HepG2 (cell line): ENCODE results near the gene TOR4A. TPM values are rescaled to one million over a fixed set of nuclear protein-coding genes. Genes with fewer than 3 reads are reported as not detected.

Experiments
- ATF4 ChIP-seq, 2 experiments: fragments of 450-650 bp in 1 of 2; sonication (generic) in 1 of 2; formaldehyde crosslinking; IDR thresholded peaks; 2 replicates each; pipeline versions ENCODE4 v1.5.0 to v1.8.0; 2020 to 2022; ENCODE audit warnings: mild to moderate bottlenecking in 1 of 2, missing genetic modification reagents in 1 of 2
- ATF6 ChIP-seq: sonication (generic); formaldehyde crosslinking; conservative IDR thresholded peaks from 2 replicates; pipeline ENCODE4 v1.4.0; 2020; ENCODE audit warnings: missing genetic modification reagents
- E2F1 ChIP-seq: sonication (generic); formaldehyde crosslinking; IDR thresholded peaks from 2 replicates; pipeline ENCODE4 v1.5.0; 2020; ENCODE audit warnings: missing genetic modification reagents
- ELF1 ChIP-seq: sonication (generic); formaldehyde crosslinking; IDR thresholded peaks from 2 replicates; pipeline ENCODE4 v1.4.0; 2020; ENCODE audit warnings: missing genetic modification reagents
- ESRRA ChIP-seq: sonication (generic); formaldehyde crosslinking; IDR thresholded peaks from 2 replicates; pipeline ENCODE4 v1.5.1; 2020; ENCODE audit warnings: mild to moderate bottlenecking, low read depth, missing genetic modification reagents
- HOMEZ ChIP-seq: IDR thresholded peaks from 2 replicates; pipeline ENCODE4 v1.6.1; 2016; ENCODE audit warnings: low read depth
- NR2F6 ChIP-seq, 2 experiments: IDR thresholded peaks; 2 replicates each; pipeline ENCODE4 v1.6.1; 2016; ENCODE audit warnings: antibody characterized with exemption in 1 of 2, mild to moderate bottlenecking in 1 of 2
- ONECUT2 ChIP-seq: sonication (generic); formaldehyde crosslinking; IDR thresholded peaks from 2 replicates; pipeline ENCODE4 v1.4.0; 2020; ENCODE audit warnings: missing genetic modification reagents
- PCBP1 ChIP-seq: fragments of 200-400 bp; formaldehyde crosslinking; IDR thresholded peaks from 2 replicates; pipeline ENCODE4 v1.6.1; 2017; ENCODE audit warnings: mild to moderate bottlenecking, low read depth, low read length, borderline replicate concordance
- SCMH1 ChIP-seq: sonication (generic); formaldehyde crosslinking; IDR thresholded peaks from 2 replicates; pipeline ENCODE4 v1.9.0; 2021; ENCODE audit warnings: missing genetic modification reagents, mild to moderate bottlenecking, borderline replicate concordance
- ZBTB42 ChIP-seq: sonication (generic); formaldehyde crosslinking; IDR thresholded peaks from 2 replicates; pipeline ENCODE4 v1.5.0; 2020; ENCODE audit warnings: mild to moderate bottlenecking, missing genetic modification reagents
- ZNF12 ChIP-seq: sonication (generic); formaldehyde crosslinking; IDR thresholded peaks from 2 replicates; pipeline ENCODE4 v1.5.0; 2020; ENCODE audit warnings: missing genetic modification reagents
- ZNF263 ChIP-seq: sonication (generic); formaldehyde crosslinking; IDR thresholded peaks from 2 replicates; pipeline ENCODE4 v1.4.0; 2020; ENCODE audit warnings: missing genetic modification reagents
- ZNF276 ChIP-seq: sonication (generic); formaldehyde crosslinking; IDR thresholded peaks from 2 replicates; pipeline ENCODE4 v1.4.0; 2020; ENCODE audit warnings: mild to moderate bottlenecking, low read depth, missing genetic modification reagents
- ZNF563 ChIP-seq: sonication (generic); formaldehyde crosslinking; IDR thresholded peaks from 2 replicates; pipeline ENCODE4 v1.8.0; 2022; ENCODE audit warnings: mild to moderate bottlenecking, moderate library complexity, missing genetic modification reagents
- ZNF614 ChIP-seq: IDR thresholded peaks from 2 replicates; pipeline ENCODE4 v1.6.1; 2018; ENCODE audit warnings: missing biosample characterization, missing genetic modification reagents, inconsistent platforms, borderline replicate concordance
- ZNF674 ChIP-seq: sonication (generic); formaldehyde crosslinking; IDR thresholded peaks from 2 replicates; pipeline ENCODE4 v1.5.0; 2020; ENCODE audit warnings: low read depth, mild to moderate bottlenecking, missing genetic modification reagents
- ZNF790 ChIP-seq: sonication (generic); formaldehyde crosslinking; IDR thresholded peaks from 2 replicates; pipeline ENCODE4 v1.8.0; 2022; ENCODE audit warnings: missing genetic modification reagents, mild to moderate bottlenecking, borderline replicate concordance
- ZUFSP ChIP-seq: sonication (generic); formaldehyde crosslinking; IDR thresholded peaks from 2 replicates; pipeline ENCODE4 v1.9.0; 2021; ENCODE audit warnings: missing genetic modification reagents, mild to moderate bottlenecking, borderline replicate concordance
- polyA plus RNA-seq, 8 experiments: library from polyadenylated mRNA; depleted of rRNA in 3 of 8; stranded (reverse) in 7 of 8; unstranded in 1 of 8; fragments of >200 nt; fragmentation: Illumina TruSeq in 4 of 8; extraction: Trizol in 4 of 8; gene quantifications; 2 replicates each; pipeline versions ENCODE4 v1.2.1 to v1.2.3, GENCODE V29; 2011 to 2016; ENCODE audit warnings: low read depth in 4 of 8, missing spikeins in 1 of 8, mixed read lengths in 1 of 8; ENCODE audit not compliant: insufficient read depth in 1 of 8
- total RNA-seq, 5 experiments: library from RNA; depleted of rRNA; stranded (reverse); fragments of >200 nt; fragmentation: Illumina TruSeq; extraction: Trizol; gene quantifications; 2 replicates each; pipeline ENCODE4 v1.2.3, GENCODE V29; 2016; ENCODE audit warnings: low read depth in 1 of 5

Gene TOR4A
- total and polyA plus RNA-seq, 2 of the 13 experiments (the other 11 are each of a cell fraction or from before 2014, with no cell fraction given), result 11.1 to 14.2 TPM

- TF ChIP-seq ZNF12 (CRISPR knock-in tag) (no peak), ZNF674 (peak; percentile 67; the same call in 1 of the 2 replicates), ZUFSP (CRISPR knock-in tag) (no peak), ZNF790 (no peak), ATF6 (CRISPR knock-in tag) (no peak), PCBP1 (no peak), NR2F6 (IDR thresholded peaks at IDR 0.05) (peak; percentile 18; the same call in 1 of the 2 replicates), NR2F6 (CRISPR knock-in tag; IDR thresholded peaks at IDR 0.05) (peak; percentile 15; the same call in 1 of the 2 replicates), ATF4 (CRISPR knock-in tag; IDR thresholded peaks at IDR 0.05) (peak in 1 of 2 experiments; percentile 16; a peak in 1 of 4 replicates), ONECUT2 (CRISPR knock-in tag) (no peak), SCMH1 (no peak), ZNF276 (CRISPR knock-in tag) (no peak), ZNF614 (CRISPR knock-in tag) (no peak; the same call in 1 of the 2 replicates), ELF1 (CRISPR knock-in tag) (peak; percentile 91), ZNF263 (CRISPR knock-in tag) (peak; percentile 12; the same call in 1 of the 2 replicates), ESRRA (CRISPR knock-in tag) (peak; percentile 18; the same call in 1 of the 2 replicates), HOMEZ (CRISPR knock-in tag) (no peak), ZNF563 (CRISPR knock-in tag) (no peak), E2F1 (CRISPR knock-in tag) (peak; percentile 58; the same call in 1 of the 2 replicates), ZBTB42 (CRISPR knock-in tag) (no peak)
Observed at GRCh38 chr9:137277329-137278041, at the start of gene TOR4A (continued).
